HG03520 (cell line): ENCODE data around the gene FAR1.

ENCODE experiments used
- ATAC-seq: cut with Tn5 transposase; IDR thresholded peaks from one replicate; pipeline ENCODE4 v1.9.1; 2021; ENCODE audit warnings: mild to moderate bottlenecking, moderate library complexity; ENCODE audit not compliant: unreplicated experiment

The FAR1 gene

DNA sequence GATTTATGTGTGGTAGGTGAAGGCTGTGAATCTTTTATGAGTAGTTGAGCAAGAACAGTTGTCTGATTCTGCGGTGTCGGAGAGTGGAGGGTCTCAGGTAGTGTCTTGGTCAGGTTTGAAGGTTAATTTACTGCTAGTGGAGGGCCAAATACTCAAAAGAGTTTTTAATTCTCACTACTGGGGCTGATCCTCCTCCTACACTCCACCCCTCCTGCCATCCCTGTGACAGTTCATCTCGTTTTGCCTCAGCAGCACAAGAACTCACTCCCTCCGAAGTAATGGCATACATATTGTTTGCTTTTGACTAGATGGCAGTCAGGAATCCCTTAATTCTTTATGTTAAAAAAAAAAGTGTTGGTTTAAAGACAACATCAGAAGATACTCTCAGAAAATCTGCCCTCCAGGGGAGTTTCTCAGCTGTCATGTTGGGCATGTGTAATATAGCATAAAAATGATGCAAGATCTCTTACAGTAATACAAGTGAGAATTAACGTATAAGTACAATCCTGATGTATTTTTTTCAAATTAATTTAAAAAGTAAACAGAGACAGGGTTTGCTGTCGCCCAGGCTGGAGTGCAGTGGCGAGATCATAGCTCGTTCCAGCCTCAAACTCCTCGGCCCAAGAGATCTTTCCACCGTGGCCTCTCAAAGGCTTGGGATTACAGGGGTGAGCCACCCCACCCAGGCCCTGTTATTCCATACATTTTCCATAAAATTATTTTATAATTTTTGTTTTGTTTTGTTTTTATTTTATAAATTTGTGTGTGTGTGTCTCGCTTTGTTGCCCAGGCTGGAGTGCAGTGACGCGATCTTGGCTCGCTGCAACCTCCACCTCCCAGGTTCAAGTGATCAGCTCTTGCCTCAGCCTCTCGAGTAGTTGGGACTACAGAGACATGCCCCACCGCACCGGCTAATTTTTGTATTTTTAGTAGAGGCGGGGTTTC, 1.3 kb downstream of the FAR1 start:
- no peak for ATAC-seq

DNA sequence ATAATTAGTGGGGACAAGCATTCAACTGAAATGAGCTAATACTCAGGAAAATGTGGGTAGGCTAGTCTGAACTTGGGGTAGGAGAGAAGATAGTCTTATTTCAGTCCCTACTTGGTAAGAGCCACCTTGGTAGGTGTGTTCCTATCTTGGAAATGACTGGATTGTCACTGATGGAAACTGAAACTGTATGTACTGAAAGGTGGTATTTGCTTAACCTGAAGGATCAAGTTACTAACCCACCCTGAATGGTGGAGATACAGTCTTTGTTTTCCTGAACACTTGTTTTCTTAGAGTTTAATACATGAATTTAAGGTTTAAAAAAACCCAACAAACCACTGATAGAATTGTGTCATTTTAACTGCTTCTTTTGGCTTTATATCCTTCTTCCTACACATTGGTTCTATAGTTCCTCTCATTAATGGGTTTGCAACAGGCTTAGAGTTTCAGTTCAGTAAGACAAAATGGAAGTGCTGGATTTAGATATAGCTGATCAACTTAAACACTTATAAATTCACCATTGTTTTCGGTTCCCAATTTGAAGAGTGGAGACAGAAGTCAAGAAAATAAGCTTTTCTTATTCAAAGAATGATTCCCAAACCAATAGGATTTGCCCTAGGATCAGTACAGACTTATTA, 4.2 kb downstream of the FAR1 start:
- no peak for ATAC-seq

GRCh38 chr11:13674799-13675509, 6.5 kb downstream of the FAR1 start:
- no peak for ATAC-seq

- no peak for ATAC-seq
These were observed 8.1 kb downstream of the FAR1 start for GRCh38 chr11:13676576-13676975.

GRCh38 chr11:13679768-13680167, 11.3 kb downstream of the FAR1 start:
- ATAC-seq = no peak

GRCh38 chr11:13680501-13681264, 12.2 kb downstream of the FAR1 start:
- ATAC-seq = peak; percentile 56

DNA sequence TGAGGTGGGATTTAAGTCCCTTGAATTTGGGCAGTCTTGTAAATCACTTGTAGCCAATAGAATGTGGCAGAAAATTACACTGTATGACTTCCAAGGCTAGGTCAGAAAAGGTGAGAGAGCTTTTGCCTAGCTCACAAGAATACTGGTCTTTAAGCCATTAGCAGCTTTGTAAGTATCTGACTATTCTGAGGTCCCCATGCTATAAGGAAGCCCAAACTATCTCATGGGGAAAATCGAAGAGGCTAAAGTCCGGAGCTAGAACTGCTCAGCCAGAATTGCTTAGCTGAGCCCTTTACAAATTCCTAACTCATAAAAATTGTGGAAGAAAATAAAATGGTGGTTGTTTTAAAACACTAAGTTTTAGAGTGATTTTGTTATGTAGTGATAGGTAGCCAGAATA, 13.0 kb downstream of the FAR1 start:
- no peak for ATAC-seq

DNA sequence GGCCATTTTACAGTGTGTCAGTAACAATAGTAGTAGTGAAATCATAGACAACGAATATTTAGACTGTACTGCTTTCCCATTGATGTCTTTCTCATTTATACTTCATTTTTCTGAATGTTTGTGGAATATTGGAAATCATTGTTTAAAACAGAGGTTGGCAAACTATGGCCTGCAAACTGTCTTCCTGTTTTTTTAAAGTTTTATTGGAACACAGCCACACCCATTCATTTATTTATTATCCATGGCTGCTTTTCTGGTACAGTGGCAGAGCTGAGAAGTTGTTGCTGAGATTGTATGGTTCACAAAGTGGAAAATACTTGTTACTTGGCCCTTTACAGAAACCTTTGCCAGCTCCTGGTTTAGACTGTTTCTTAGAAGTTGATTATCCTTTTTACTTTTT, 13.7 kb downstream of the FAR1 start:
- ATAC-seq = no peak

DNA sequence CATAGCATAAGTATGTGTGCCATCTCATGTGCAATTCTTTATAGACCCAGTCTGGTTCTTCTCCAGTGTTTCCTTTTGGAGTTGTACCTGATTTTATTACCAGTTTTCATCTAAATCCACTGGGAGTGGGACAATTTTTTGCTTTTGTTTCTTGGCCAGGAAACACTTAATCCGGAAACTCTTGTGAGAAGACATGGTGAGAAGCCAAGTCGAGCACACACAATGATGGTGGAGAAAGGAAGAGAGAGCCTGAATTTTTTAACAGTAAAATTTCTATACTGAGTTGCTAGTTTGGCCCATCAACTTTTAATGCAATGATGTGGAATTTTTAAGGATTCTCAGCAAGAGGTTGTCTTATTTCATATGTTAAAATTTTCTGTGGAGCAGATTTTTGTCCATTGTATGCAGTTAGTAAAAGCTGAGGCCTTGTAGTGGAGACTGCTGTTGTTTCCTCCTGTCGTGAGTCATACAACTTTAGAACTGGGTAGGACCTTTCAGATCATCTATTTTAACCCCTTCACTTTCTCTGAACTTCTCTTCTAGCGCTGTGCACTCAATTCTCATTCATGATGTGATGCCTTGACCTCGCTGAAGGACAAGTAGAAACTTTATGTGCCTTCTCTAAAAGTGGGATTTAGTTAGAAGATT, 17.1 kb downstream of the FAR1 start:
- ATAC-seq = no peak

DNA sequence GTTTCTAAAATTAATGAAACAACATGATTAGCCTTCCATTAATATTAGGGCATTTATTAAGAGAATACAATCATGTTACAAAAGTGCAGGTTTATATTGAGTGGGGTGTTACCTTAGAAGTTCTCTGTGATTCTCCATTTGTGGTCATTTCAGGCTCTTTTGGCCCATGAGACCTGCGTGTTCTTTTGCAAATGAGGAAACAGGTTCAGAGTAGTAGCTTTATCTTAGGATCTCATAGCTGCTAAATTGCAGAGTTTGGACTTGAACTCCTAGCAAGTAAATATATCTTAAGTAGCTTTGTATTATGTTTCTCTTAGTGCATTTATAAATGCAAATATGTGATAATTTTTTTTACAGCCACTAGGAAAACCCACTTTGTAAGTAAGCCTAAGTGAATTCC, 18.3 kb downstream of the FAR1 start:
- no peak for ATAC-seq

- no peak for ATAC-seq
These were observed 18.8 kb downstream of the FAR1 start for GRCh38 chr11:13687271-13687670.

GRCh38 chr11:13691286-13691899, 22.9 kb downstream of the FAR1 start:
- ATAC-seq = no peak

DNA sequence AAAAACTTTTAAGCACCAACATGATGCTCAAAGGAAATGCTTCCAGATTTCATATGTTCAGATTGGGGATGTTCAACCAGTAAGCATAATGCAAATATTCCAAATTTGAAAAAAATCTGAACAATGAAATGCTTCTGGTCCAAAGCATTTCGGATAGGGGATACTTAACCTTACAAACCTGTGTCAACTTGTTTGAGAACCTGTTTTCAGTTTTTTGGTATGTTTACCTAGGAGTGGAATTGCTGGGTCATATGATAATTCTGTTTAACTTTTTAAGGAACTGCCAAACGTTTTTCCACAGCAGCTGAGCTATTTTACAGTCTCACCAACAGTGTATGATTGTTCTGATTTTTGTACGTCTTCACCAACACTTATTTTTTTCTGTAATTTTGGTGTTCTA, 23.7 kb downstream of the FAR1 start:
- ATAC-seq = no peak

DNA sequence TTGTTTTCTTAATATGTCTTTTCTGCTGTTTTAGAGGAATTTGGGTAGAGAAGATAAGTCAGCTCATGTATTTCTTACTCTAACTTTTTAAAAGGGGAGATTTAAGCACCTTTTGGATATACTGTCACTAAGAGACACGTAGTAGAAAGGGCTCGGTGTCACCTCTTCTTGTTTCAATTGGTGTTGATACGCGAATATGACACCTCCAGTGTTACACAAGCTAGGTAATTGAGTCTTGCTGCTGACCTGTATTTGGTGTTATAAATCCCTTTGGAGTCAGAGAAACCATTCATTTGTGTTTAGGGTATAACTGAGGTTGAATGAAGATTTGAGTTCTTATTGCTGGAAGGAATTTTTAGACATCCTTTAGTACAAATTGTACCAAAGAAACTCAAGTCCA, 25.6 kb downstream of the FAR1 start:
- ATAC-seq = no peak

GRCh38 chr11:13695886-13696285, 27.4 kb downstream of the FAR1 start:
- ATAC-seq = no peak

DNA sequence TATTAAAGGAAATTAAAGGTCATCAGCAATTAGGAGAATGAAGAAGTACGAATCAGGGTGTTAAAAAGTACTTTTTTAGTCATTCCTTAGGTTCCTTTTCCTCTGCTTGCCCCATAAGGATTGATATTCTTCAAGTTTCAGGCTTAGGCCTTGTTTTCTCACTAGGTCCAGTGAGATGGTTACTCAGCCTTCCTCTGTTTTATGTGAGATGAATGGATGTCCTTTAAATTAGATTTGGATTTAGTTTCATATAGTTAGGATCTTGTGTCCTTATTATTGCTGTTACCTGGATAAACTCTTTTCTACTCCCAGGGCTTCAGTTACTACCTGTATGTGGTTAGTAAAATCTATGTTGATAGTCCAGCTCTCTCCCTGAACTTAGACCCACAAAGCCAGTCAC, 29.2 kb downstream of the FAR1 start:
- ATAC-seq = no peak

DNA sequence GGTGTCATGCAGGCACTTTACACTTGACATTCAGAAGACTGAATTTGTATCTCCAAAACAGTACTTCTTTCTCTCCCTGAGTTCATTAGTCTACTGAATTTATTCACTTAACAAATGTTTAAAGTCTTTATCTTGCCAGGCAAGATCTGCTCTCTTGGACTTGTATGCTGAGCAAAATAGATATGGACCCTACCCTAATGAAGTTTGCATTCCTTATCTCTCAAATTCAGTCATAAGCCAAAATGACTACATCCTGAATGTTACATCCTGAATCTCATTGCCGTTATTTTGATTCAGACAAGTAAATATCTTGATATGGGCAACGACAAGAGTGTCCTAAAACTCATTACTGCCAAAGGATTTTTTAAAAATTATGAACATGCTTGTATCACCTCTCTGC, 29.7 kb downstream of the FAR1 start:
- ATAC-seq = no peak

DNA sequence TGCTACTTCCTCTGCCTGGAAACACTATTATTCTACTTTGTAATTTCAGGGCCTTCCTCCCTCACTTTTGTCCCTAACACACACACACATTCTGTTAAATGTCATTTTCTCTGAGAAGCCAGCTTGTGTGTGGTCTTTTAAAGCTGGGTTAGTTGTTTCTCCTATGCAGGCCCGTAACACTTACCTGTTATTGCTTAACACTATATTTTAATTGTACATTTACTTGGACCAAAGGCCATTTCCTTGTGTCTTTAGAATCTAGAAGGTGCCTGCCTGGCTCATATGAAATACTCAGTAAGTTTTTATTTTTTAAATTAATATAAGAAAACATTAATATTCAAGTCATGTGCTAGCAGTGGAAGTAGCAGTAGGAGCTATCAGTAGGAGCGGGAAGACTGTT, 30.6 kb downstream of the FAR1 start:
- ATAC-seq = no peak

GRCh38 chr11:13699870-13700269, 31.4 kb downstream of the FAR1 start:
- no peak for ATAC-seq

- no peak for ATAC-seq
These were observed 33.0 kb downstream of the FAR1 start for GRCh38 chr11:13701506-13701905.
